DMS53 treated with DMSO at 0.1 percent for 48 hours (cell line): Measurements from ENCODE around the gene C9orf43.

Source experiments
- DNase-seq: peaks from one replicate; lab custom pipeline; 2025; ENCODE audit not compliant: unreplicated experiment; lab: John Stamatoyannopoulos, UW

C9orf43 gene

DNA sequence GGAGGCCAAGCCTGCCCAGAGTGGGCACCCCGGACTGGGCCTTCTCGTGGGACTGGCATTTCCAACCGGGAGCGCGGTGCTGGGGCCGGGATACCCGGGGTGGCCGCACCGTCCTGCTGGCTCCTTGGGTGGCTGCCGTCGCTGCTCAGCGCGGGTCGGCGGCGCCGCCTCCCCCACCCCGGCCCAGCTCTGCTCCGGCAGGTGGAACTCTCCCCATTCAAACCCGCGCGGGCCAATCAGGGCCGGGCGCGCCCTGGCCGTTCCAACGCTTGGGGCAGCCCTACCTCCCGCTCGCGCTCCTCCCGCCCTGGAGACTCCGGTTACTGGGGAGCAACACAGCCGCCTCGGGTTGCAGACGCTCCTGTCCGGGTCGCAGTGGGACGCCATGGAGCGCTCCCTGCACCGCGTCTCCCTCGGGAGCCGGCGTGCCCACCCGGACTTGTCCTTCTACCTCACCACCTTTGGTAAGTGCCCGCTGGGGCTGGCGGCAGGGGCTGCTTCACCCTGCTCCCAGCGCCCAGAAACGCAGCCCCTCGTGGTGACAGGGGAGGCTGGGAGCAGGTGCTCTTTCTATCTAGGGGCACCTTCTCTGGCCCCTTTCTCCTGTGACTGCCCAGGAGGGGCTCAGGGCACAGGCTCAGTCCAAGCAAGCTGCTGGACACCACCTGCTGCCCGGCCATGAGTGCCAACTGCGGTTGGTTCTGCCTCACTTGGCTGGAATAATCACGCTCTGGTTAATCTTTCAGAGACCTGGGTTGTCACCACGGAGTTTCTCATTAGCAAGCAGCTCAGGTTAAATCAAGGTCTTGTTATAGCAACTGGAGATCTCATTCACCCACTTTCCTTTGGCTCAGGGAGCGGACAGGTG, 53.1 kb downstream of the C9orf43 start, which contains the start of gene RGS3:
Gene RGS3 (plus strand): TSS at position 310 of the 868 bp plus-strand sequence. CDS start 76 bp downstream, at position 386.
- peak; percentile 43 for DNase-seq

GRCh38 chr9:113464286-113464660, 53.7 kb downstream of the C9orf43 start:
- DNase-seq = no peak

DNA sequence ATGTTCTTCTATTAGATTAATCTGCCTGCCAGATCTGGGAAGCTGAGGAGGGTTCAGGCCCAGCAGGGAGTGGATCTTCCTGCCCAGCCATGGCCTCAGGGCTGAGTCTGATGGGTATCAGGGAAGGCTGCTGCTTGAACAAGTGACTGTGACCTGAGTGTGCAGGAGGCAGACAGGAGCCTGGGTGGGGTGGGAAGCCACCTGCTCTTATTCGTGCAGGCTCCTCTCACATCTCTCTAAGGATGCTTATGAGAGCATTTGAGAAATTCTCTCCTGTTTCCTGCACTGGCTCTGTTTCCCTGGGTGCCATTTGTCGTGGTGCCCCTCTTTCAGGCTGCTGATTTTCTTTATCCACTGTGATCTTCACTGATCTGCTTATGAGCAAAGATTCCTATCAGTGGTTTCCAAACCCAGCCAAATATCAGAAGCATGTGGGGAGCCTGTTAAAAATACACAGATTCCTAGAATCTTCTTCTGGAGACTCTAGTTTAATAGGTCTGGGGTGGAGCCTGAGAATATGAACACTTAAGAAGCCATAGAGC, 55.1 kb downstream of the C9orf43 start:
- DNase-seq = no peak

- no peak for DNase-seq
Observed at GRCh38 chr9:113467183-113467582, 56.6 kb downstream of the C9orf43 start.

- no peak for DNase-seq
Observed at GRCh38 chr9:113468716-113469448, 58.3 kb downstream of the C9orf43 start.

GRCh38 chr9:113471143-113471542, 60.6 kb downstream of the C9orf43 start:
- no peak for DNase-seq

GRCh38 chr9:113471566-113471965, 61.0 kb downstream of the C9orf43 start:
- no peak for DNase-seq

- no peak for DNase-seq
Observed at GRCh38 chr9:113472199-113472598, 61.7 kb downstream of the C9orf43 start.

- no peak for DNase-seq
Observed at GRCh38 chr9:113474360-113475028, 63.9 kb downstream of the C9orf43 start.

GRCh38 chr9:113475031-113475430, 64.5 kb downstream of the C9orf43 start:
- no peak for DNase-seq

DNA sequence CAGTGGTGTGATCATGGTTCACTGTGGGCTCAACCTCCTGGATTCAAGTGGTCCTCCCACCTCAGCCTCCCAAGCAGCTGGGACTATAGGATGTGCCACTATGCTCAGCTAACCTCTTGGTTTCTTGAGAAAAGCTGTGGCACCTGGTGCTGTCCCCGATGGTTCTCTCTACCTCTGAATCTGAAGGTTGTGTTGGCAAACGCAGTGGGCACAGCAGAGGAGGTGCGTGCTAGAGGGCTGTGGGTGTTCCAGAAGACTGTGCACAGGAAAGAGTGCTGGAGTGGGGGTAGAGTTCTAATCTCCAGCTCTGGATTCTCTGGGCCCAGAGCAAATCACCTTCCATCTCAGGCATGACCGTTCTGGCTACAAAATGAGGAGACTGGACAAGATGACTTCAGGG, 65.4 kb downstream of the C9orf43 start:
- no peak for DNase-seq

- DNase-seq = no peak
Observed at GRCh38 chr9:113476511-113476916, 66.0 kb downstream of the C9orf43 start.

DNA sequence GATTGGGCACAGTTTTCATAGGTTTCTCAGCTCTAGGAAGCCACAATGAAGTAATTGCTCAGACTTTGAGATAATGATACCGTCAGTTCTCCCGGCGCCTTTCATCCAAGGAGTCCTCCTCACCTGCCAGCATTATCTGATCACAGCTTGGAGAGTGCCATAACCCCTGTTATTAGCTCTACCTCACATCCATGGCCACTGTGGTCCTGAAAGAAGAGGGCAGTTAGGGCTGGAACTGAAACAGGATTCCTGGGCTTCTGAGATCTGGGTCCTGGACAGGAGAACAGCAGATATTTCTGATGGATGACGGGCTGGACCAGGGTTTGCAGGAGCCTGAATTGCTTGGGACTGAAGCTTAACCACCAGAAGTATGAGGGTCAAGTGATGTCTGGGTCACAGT, 66.5 kb downstream of the C9orf43 start:
- no peak for DNase-seq

- no peak for DNase-seq
Observed at GRCh38 chr9:113477661-113478060, 67.1 kb downstream of the C9orf43 start.

DNA sequence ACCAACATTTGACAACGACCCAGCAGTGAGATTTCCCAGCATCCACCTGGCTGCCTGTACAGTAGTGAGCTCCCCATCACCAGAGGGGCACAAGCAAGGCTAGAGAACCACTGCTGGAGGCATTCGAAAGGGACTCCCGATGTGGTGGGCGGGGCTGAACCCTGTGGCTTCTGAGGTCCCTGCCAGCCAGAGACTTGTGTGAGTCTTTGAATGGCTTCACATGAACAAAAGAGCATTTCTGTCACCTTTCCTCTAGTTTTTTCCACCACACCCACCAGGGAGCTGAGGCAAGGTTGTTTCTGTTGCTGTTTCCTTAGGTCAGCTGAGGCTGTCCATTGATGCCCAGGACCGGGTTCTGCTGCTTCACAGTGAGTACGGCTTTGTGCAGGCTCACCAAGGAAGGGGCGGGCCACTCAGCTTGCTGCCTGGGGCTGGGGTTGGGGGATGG, 68.7 kb downstream of the C9orf43 start:
- DNase-seq = no peak
